ENCODE results near the gene DAPK1. TPM values are rescaled to one million over a fixed set of nuclear protein-coding genes. Genes with fewer than 3 reads are reported as not detected.

The DAPK1 gene
- total RNA-seq, 4 donors from 2014 or later, result 5.4 to 13.4 (median 9.8) TPM

DNA sequence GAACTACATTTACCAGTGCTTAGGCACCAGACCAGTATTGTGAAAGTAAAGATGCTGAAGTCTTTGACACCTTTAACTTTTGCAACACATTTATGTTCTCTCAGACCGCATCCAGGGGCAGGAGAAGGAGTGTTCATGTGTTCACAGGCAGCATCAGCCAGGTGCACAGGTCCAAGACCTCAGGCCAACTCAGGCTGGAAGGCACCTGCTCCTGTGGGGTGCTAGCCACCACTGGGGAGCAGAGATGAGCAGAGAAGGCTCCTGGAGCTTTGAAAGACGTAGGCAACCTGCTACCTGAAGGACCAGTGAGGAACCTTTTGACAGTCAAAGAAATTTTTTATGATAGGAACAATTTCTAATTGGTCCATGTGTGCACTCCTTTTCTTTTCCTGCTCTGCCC, 35.6 kb downstream of the DAPK1 start:
- Histone ChIP-seq H3K4me1 (peaks cover 7% of the 10 kb centered on the region), H3K27ac (no peak overlapping the region), H3K27me3 (no peaks in the 10 kb centered on the region), H3K9me3 (no peaks in the 10 kb centered on the region), H3K4me3 (no peak overlapping the region), H3K36me3 (no peaks in the 10 kb centered on the region)
- WGBS, result 56% methylated on average over 2 of the region's 2 CpGs
- DNase-seq (ENCODE audit: low spot score in 2 of 2), result no peak
- no peak for TF ChIP-seq EP300 (IDR thresholded peaks at IDR 0.05)
- TF ChIP-seq POLR2AphosphoS5 (IDR thresholded peaks at IDR 0.05), result no peak
- no peak for TF ChIP-seq POLR2A (IDR thresholded peaks at IDR 0.05)
- TF ChIP-seq, protein P1, sequence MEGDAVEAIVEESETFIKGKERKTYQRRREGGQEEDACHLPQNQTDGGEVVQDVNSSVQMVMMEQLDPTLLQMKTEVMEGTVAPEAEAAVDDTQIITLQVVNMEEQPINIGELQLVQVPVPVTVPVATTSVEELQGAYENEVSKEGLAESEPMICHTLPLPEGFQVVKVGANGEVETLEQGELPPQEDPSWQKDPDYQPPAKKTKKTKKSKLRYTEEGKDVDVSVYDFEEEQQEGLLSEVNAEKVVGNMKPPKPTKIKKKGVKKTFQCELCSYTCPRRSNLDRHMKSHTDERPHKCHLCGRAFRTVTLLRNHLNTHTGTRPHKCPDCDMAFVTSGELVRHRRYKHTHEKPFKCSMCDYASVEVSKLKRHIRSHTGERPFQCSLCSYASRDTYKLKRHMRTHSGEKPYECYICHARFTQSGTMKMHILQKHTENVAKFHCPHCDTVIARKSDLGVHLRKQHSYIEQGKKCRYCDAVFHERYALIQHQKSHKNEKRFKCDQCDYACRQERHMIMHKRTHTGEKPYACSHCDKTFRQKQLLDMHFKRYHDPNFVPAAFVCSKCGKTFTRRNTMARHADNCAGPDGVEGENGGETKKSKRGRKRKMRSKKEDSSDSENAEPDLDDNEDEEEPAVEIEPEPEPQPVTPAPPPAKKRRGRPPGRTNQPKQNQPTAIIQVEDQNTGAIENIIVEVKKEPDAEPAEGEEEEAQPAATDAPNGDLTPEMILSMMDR (IDR thresholded peaks at IDR 0.05), result no peak

DNA sequence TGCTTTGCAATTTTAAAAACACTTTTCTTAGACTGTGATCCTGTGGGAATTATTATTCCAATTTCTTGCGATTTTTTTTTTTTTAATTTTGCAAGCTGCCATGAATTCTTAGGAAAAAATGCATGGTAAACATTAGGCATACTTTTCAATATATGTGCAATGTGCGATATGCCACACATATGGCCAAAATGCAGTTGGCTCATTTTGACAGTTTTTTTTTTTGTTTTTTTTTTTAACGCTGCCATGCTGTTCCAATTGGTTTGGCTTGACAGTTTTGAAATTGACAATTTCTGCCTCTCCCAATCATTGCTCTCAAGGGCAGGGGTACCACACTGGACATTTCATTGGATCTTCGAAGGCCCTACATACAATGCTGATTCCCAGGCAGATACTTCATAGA, 36.4 kb downstream of the DAPK1 start:
- H3K27ac ChIP-seq, result no peak overlapping the region
- H3K36me3 ChIP-seq, result no peaks in the 10 kb centered on the region
- no peaks in the 10 kb centered on the region for H3K9me3 ChIP-seq
- H3K27me3 ChIP-seq, result no peaks in the 10 kb centered on the region
- H3K4me3 ChIP-seq, result no peak overlapping the region
- TF ChIP-seq POLR2A (IDR thresholded peaks at IDR 0.05), result no peak
- no peak for TF ChIP-seq POLR2AphosphoS5 (IDR thresholded peaks at IDR 0.05)
- no peak for TF ChIP-seq EP300 (IDR thresholded peaks at IDR 0.05)
- TF ChIP-seq, protein P1 (IDR thresholded peaks at IDR 0.05), result no peak
- H3K4me1 ChIP-seq, result peaks cover 7% of the 10 kb centered on the region
- DNase-seq (ENCODE audit: low spot score in 2 of 2), result no peak
- 93% methylated on average over 4 of the region's 4 CpGs for WGBS

DNA sequence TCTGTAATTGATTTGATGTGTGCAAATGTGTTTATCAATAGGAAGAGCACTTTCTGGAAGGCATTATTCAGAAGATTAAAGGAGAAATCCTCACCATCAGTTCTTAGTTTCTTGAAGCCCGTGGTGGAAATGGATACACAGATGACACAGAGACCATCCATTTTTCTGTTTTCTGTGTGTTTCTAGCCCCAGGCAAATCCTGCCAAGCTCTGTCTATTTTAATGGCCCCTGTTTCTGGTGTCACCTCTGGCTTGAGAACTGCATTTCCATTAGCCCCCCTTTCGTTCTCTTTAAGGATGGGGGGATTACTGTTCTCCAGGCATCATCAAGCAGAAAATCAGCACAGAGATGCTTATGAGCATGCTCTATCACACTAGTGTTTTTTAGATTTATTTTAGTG, 37.3 kb downstream of the DAPK1 start:
- Histone ChIP-seq H3K27ac (no peak overlapping the region), H3K36me3 (no peaks in the 10 kb centered on the region), H3K9me3 (no peaks in the 10 kb centered on the region), H3K27me3 (no peaks in the 10 kb centered on the region), H3K4me3 (no peak overlapping the region), H3K4me1 (peaks cover 7% of the 10 kb centered on the region)
- 90% methylated on average over 2 of the region's 2 CpGs for WGBS
- TF ChIP-seq POLR2A (IDR thresholded peaks at IDR 0.05) (no peak), POLR2AphosphoS5 (IDR thresholded peaks at IDR 0.05) (no peak), EP300 (IDR thresholded peaks at IDR 0.05) (no peak)
- TF ChIP-seq, protein P1 (IDR thresholded peaks at IDR 0.05), result no peak
- DNase-seq (ENCODE audit: low spot score in 2 of 2), result no peak

DNA sequence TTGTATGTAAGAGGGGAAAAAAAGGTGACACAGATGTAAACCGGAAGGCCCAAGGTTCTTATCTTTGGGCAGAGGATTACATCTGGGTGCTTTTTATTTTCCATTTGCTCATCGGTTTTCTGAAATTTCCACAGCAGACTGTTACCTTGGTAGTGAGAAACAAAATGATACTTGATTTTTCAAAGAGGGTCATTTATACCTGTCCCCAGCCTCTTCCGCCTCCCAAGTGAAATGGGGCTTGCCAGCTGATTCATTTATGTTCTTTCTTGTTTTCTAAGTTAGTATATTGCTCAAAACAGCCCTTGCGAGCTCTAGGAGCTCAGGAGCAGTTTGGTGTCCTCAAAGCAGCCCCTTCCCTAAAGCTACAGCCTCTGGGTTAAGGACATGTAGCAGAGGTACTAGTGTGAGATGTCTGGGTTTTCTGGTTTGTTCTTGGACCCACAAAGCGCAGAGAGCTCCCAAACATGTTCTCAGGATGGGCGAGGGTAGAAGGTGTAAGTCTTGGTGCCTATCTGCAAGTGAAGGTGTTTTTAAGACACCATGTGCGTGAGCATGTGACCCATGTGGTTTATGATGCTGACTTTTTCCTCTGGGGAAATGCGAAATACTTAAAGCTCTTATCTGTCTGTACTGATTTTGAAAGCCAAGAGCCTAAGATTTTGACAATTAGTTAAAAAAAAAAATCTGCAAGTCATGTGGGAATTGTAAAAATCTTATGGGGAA, 38.3 kb downstream of the DAPK1 start:
- H3K27me3 ChIP-seq, result no peaks in the 10 kb centered on the region
- WGBS, result 90% methylated on average over 8 of the region's 8 CpGs
- no peaks in the 10 kb centered on the region for H3K36me3 ChIP-seq
- no peaks in the 10 kb centered on the region for H3K9me3 ChIP-seq
- DNase-seq (ENCODE audit: low spot score in 2 of 2), result no peak
- H3K27ac ChIP-seq, result no peak overlapping the region
- no peak overlapping the region for H3K4me3 ChIP-seq
- TF ChIP-seq EP300 (IDR thresholded peaks at IDR 0.05) (no peak), POLR2A (IDR thresholded peaks at IDR 0.05) (no peak), POLR2AphosphoS5 (IDR thresholded peaks at IDR 0.05) (no peak)
- TF ChIP-seq, protein P1 (IDR thresholded peaks at IDR 0.05), result no peak
- H3K4me1 ChIP-seq, result peaks cover 5% of the 10 kb centered on the region

DNA sequence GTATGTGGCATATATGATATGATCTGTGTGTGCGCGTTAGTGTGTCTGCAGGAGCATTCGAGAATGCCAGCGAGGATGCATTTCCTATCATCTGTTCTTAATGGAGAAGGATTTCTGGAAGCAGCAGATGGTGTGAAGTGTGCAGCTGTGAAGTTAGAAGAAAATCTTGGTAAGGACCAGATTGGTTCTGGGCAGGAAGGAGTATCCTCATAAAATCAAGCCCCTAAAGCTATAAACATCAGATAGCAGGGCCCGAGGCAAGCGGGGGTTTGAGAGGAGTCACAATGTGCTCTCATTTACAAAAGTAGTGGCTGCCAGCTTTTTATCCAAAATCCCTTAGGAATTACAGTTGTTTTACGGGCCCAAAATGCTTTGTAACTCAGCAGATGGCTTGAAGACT, 40.0 kb downstream of the DAPK1 start:
- TF ChIP-seq EP300 (IDR thresholded peaks at IDR 0.05) (no peak), POLR2A (IDR thresholded peaks at IDR 0.05) (no peak), POLR2AphosphoS5 (IDR thresholded peaks at IDR 0.05) (no peak)
- TF ChIP-seq, protein P1 (IDR thresholded peaks at IDR 0.05), result no peak
- WGBS, result 57% methylated on average over 7 of the region's 7 CpGs
- Histone ChIP-seq H3K36me3 (no peaks in the 10 kb centered on the region), H3K9me3 (no peaks in the 10 kb centered on the region), H3K27ac (no peak overlapping the region), H3K27me3 (no peaks in the 10 kb centered on the region), H3K4me3 (no peak overlapping the region), H3K4me1 (no peaks in the 10 kb centered on the region)
- no peak for DNase-seq (ENCODE audit: low spot score in 2 of 2)

Measured in suprapubic skin (tissue), 4 donors.